Right lobe of liver (tissue), 6 donors: ENCODE results near the gene DZIP1L. TPM values are rescaled to one million over a fixed set of nuclear protein-coding genes. Genes with fewer than 3 reads are reported as not detected.

Experiments
- ATAC-seq, 4 donors: fragments of 200-7000 bp; cut with Tn5 transposase; one replicate each; pipeline ENCODE4 v1.9.1; 2020; ENCODE audit warnings: mild to moderate bottlenecking in 4 of 4, moderate library complexity in 4 of 4
- DNase-seq, 3 donors: peaks; one replicate each; pipeline ENCODE4 v3.0.0-alpha.2; 2020
- H3K27ac ChIP-seq, 3 donors: fragments of 200-600 bp; one replicate each; pipeline ENCODE4 v1.8.0; 2022
- H3K27me3 ChIP-seq, 2 donors: fragments of 200-600 bp; one replicate each; pipeline ENCODE4 v1.8.0; 2022
- H3K36me3 ChIP-seq, 4 donors: fragments of 200-600 bp; sonication (generic) in 1 of 4; one replicate each; pipeline versions ENCODE4 v1.5.1 to v1.8.0; 2017 to 2022; ENCODE audit warnings: control low read depth in 1 of 4
- H3K4me1 ChIP-seq, 4 donors: fragments of 200-600 bp; sonication (generic) in 1 of 4; one replicate each; pipeline versions ENCODE4 v1.5.1 to v1.8.0; 2017 to 2022; ENCODE audit warnings: control low read depth in 1 of 4
- H3K4me3 ChIP-seq, 3 donors: fragments of 200-600 bp; one replicate each; pipeline ENCODE4 v1.8.0; 2022
- H3K9me3 ChIP-seq, 4 donors: fragments of 200-600 bp; sonication (generic) in 1 of 4; one replicate each; pipeline versions ENCODE4 v1.5.1 to v1.8.0; 2017 to 2022; ENCODE audit warnings: control low read depth in 1 of 4
- CTCF ChIP-seq, 4 donors: fragments of 200-600 bp in 3 of 4; fragments of 450-650 bp in 1 of 4; IDR thresholded peaks; one replicate each; pipeline versions ENCODE4 v1.5.1 to v1.8.0; 2016 to 2022; ENCODE audit warnings: antibody characterized with exemption in 4 of 4, mild to moderate bottlenecking in 2 of 4
- POLR2A ChIP-seq: fragments of 450-650 bp; IDR thresholded peaks from one replicate; pipeline ENCODE4 v1.6.1; 2017; ENCODE audit warnings: antibody characterized with exemption, mild to moderate bottlenecking
- WGBS: methylation state at CpG from one replicate; pipeline ENCODE4 v1.1.6; 2018; ENCODE audit warnings: low coverage, low lambda C conversion rate; ENCODE audit not compliant: insufficient coverage; ENCODE audit errors: missing lambda C conversion rate; 5-methylcytosine and 5-hydroxymethylcytosine counted together
- intact Hi-C, 2 donors: fragments of 100-400 bp; cut with DNase I; formaldehyde crosslinking; loops; one replicate each; pipeline versions ENCODE4 v1.11.2 to v1.14.1; 2022
- total RNA-seq, 6 experiments: library from RNA; depleted of rRNA in 2 of 6; stranded (reverse); fragments of >200 nt in 2 of 6; fragmentation: NEBNext Ultra II Directional in 3 of 6; extraction: Animal tissue kit (Norgen Biotek cat#: 25700) in 3 of 6; gene quantifications; one replicate each; pipeline versions ENCODE4 v1.1.0 to v1.2.4, GENCODE V29; 2016 to 2023
- donor health status: DM: no; HTN: yes; CAD: no.
- donor health status: DM: no; HTN: no; CAD: no.
- donor health status: DM: no; HTN: no; CAD: no.
- donor health status: DM: no; HTN: yes; CAD: no.
- donor health status: DM: no; HTN: yes; CAD: no.

Gene DZIP1L
- total RNA-seq, 6 experiments from 2014 or later, result 0.92 to 2.2 (median 1.2) TPM

DNA sequence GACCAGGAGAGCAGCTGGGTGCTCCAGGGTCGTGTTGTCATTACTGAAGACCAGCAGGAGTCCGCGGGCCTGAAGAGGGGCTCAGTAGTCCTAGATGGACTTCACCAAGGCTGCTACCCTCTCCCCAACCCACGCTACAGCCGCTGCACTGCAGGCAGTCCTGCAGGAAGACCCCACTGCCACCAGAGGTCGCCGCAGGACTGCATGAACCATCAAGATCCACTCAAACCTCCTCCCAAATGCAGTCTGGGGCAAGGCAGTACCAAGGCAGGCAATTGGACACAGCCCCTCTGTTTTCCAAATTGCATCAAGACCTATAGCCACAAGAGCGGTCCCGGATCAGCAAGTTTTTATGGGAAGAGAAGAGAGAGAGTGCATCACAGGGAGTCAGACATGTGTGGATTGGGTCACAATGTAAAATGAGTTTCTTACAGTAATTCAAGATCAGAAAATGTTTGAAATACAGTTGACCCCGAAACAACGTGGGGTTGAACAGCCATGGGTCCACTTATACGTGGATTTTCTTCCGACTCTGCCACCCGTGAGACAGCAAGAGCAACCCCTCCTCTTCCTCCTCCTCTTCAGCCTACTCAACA is 46.7 kb downstream of the DZIP1L start:
- TF ChIP-seq POLR2A (no peak), CTCF (IDR thresholded peaks at IDR 0.05) (peak; percentile 94 to 96 (median 96))
- Histone ChIP-seq H3K4me1 (no peaks in the 10 kb centered on the region), H3K27ac (no peak overlapping the region), H3K36me3 (no peaks in the 10 kb centered on the region), H3K4me3 (no peak overlapping the region), H3K27me3 (no peaks in the 10 kb centered on the region), H3K9me3 (no peaks in the 10 kb centered on the region)
- 22% methylated on average over 8 of the region's 14 CpGs for WGBS
- ATAC-seq (peak; percentile 95 to 99 (median 96)), DNase-seq (peak; percentile 77 to 84 (median 81))
- intact Hi-C loops, result loop anchor here (5.0 kb wide), 1 partner anchor 49 kb away; the partner anchor contains the start of gene DZIP1L (in 2 of the 2)

DNA sequence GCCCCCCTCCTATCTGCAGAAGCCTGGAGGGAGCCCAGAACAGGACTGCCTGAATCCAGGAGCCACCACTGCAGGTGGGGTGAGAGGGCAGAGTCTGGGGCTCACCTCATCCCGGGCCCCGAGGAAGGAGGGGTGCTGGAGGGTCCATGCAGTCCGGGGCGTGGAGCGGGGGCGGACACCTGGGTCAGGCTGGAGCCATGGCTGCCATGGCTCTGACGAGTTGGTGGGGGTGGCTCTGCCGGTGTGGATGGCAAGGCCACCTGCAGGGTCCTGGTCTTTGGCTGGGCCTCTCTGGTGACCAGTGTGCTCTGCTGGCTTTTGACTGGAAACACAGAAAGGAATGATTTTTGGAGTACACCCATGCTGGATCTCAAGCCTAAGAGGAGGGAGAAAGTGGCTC is 47.4 kb downstream of the DZIP1L start:
- Histone ChIP-seq H3K4me3 (no peak overlapping the region), H3K4me1 (no peaks in the 10 kb centered on the region), H3K9me3 (no peaks in the 10 kb centered on the region), H3K36me3 (no peaks in the 10 kb centered on the region), H3K27ac (no peak overlapping the region), H3K27me3 (no peaks in the 10 kb centered on the region)
- WGBS, result no CpG with 5 or more reads among the region's 8 CpGs
- intact Hi-C loops, result loop anchor here (5.0 kb wide), 1 partner anchor 49 kb away; the partner anchor contains the start of gene DZIP1L (in 2 of the 2)
- ATAC-seq (peak in 1 of 4 donors; percentile 4), DNase-seq (no peak)
- TF ChIP-seq POLR2A, result no peak
- no peak for TF ChIP-seq CTCF (IDR thresholded peaks at IDR 0.05)

- Histone ChIP-seq H3K4me3 (no peak overlapping the region), H3K27me3 (no peaks in the 10 kb centered on the region), H3K36me3 (no peaks in the 10 kb centered on the region), H3K9me3 (no peaks in the 10 kb centered on the region), H3K4me1 (no peaks in the 10 kb centered on the region), H3K27ac (no peak overlapping the region)
- 33% methylated on average over 1 of the region's 3 CpGs for WGBS
- no peak for DNase-seq
- TF ChIP-seq POLR2A, result no peak
- no peak for TF ChIP-seq CTCF (IDR thresholded peaks at IDR 0.05)
- ATAC-seq, result no peak
- intact Hi-C loops, result loop anchor here (5.0 kb wide), 1 partner anchor 50 kb away; the partner anchor contains the start of gene DZIP1L (in 2 of the 2)
Measured at GRCh38 chr3:138066972-138067371, 48.4 kb downstream of the DZIP1L start.

- H3K27me3 ChIP-seq, result no peaks in the 10 kb centered on the region
- DNase-seq (no peak), ATAC-seq (no peak)
- TF ChIP-seq POLR2A (no peak), CTCF (IDR thresholded peaks at IDR 0.05) (no peak)
- intact Hi-C loops, result loop anchor here (5.0 kb wide), 1 partner anchor 51 kb away; the partner anchor contains the start of gene DZIP1L (in 2 of the 2)
- H3K4me1 ChIP-seq, result no peaks in the 10 kb centered on the region
- H3K4me3 ChIP-seq, result no peak overlapping the region
- H3K27ac ChIP-seq, result no peak overlapping the region
- no peaks in the 10 kb centered on the region for H3K36me3 ChIP-seq
- 50% methylated on average over 2 of the region's 8 CpGs for WGBS
- H3K9me3 ChIP-seq, result no peaks in the 10 kb centered on the region
Measured at GRCh38 chr3:138066383-138066782, 49.0 kb downstream of the DZIP1L start.
